ENCODE results near the gene HGF. TPM values are rescaled to one million over a fixed set of nuclear protein-coding genes. Genes with fewer than 3 reads are reported as not detected.

HGF gene
- total RNA-seq, 1 donor from 2014 or later, result 5.7 TPM

DNA sequence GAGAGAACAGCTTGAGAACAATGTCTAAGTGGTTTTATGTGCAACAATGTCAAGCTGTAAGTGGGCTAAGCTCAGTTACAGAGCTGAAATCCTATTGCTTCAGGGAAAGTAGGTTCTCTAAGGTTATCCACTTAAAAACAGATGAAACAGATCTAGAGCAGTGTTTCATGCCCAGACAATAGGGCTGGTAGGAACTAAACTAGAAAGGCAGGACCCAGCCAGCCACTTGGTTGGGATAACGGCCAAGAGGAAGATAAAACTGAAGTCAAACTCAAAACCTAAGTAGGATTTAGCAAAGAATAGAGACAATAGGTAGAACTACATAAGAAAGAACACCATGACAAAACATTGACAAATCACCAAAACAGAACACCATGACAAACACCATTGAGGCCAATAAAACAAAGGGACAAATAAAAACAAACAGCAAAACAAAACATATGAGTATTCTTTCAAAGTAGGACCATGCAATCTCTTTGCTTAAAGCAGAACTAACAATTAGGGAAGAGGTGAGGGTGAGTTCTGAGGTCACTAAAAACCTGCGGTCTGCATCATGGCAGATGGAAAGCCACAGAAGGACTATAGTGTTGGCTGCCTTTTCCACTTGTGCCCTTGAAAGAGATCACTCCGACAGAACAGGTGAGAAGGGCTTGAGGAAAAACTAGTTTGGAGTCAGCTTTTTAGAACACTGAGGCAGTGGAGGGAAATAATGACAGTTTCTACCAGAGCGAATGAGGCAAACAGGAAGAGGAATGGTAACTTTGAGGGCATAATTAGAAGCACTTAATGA, 81.0 kb downstream of the HGF start:
- DNase-seq (ENCODE audit: low spot score in 2 of 2), result no peak
- FAIRE-seq, result no peak

DNA sequence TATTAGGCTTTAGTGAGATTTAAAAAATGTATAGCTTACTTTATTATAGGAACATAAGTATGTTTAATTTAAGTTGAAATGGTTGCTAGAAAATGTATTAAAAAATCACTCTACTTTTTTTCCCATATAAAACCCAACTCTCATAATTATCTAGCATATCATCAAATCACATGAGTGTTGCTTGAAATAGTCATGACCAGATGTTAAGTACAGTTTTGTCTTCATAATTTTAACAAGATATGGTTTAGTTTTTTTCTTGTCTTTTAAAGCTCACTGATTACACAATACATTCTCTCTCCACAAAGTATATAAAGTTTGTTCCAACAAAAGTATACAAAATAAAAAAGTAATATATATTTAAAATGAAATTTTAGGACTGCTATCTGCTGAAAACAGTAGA, 82.8 kb downstream of the HGF start:
- no peak for FAIRE-seq

DNA sequence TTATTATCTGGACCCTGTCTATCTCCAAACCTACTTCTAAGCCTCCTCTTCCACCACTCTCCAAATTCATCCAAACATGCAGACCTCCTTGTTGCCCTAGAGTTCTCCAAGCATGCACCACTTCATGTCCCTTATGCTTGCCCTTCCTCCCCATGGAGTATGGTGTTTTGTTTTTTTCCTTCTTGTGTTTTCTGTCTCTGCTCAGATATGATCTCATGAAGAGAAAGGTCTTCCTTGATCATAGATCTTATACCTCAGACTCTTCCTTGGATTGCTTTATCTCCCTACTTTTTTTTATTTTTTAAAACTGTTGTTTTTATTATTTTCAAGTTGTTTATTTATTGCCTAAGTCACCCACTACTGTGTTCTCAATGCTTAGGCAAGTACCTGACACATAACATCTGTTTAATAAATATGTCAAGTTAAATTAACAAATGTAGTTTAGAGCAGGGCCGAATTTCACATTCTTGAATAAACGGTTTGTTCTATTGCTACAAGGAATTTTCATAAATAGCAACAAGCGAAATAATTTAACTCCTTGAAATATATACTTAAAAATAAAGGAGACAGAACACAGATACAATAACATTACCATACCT, 84.5 kb downstream of the HGF start:
- DNase-seq (ENCODE audit: low spot score in 2 of 2) (no peak), FAIRE-seq (no peak)

More for the DNA sequence above, 82.8 kb downstream of the HGF start:
- DNase-seq (ENCODE audit: low spot score in 2 of 2), result no peak

DNA sequence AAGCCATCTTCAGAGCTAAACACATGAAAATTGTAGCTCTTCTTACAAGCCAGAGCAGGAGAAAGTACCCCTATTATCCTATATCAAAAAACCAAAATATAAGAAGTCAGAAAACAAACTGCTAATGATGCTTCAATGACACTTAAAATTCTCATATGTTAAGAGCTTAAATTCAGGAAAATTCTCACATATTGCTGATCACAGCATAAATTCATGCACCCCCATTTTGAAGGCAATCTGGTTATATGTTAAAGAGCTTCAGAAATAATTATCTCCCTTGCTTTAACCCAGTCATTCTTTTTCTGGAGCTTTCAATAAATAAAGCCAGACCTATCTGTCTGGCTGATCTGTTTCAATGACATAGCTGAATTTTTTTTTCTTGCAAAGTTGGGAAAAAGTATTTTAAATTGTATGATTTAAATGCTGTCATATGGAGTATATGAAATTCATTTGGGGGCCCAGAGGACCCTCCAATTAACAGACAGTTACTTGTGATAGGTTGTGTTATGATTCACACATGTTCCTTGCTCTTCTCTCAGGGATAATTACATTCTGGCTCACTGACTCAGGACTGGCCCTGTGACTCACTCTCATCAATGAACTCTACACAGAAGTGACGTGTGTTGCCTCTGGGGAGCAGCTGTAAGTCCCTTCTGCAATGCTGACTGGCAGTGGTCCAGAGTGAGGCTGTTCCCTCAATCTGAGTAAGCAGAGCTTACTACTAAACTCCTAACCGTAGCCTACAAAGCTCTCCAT, 85.2 kb downstream of the HGF start:
- FAIRE-seq (no peak), DNase-seq (ENCODE audit: low spot score in 2 of 2) (peak; percentile 5 to 14)

DNA sequence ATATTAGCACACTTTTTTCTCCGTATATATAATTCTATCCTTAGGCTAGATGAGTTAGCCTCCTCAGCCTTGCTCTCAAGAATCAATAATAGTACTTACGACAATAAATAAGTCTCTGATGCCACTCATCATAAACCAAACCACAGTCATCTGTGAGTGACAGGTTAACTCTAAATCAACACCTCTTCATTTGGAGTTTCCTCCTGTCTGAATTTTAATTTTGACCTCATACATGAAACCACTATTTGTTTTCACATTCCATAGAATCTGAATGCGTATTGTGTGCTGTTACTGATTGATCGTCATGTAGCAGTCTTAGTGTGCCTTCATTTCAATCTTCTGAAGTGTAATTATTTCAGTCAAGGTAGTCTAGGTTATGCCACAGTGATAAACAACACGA, 85.8 kb downstream of the HGF start:
- FAIRE-seq (no peak), DNase-seq (ENCODE audit: low spot score in 2 of 2) (no peak)

DNA sequence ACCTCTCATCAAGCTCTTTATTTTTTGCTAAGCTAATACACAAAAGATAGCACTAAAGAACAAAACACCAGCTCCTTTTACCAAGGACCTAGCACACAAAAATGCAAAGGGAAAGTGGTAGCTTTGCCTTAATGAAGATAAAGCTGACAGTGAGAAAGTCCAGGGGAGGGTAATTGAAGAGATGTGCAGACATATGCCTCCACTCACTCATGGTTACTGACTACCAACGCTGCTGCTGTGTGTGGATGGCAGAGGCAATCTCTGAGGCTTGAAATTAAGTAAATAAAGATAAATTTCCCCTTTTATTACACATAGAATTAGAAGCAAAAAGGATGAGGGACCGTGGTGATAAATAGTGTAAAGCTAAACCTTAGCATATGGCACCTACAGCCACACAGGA, 87.0 kb downstream of the HGF start:
- FAIRE-seq, result no peak
- no peak for DNase-seq (ENCODE audit: low spot score in 2 of 2)

DNA sequence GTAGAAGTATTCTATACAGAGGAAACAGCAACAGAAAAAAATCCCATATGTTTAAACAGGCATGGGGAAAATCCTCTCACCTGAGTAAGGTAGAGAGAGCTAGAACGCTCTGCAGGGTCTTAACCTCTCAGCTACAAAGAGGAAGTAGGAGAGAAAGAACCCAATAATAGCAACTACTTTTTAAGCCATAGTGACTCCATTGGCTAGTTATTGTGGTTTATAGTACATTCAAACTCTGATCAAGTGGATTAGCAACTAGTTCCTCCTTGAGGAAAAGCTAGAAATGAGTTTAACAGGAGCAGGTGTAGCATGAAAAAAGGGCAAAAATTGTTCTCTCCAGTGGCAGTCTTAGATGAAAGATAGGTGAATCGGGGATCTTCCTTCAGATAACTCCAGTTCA, 89.7 kb downstream of the HGF start:
- DNase-seq (ENCODE audit: low spot score in 2 of 2) (no peak), FAIRE-seq (no peak)

DNA sequence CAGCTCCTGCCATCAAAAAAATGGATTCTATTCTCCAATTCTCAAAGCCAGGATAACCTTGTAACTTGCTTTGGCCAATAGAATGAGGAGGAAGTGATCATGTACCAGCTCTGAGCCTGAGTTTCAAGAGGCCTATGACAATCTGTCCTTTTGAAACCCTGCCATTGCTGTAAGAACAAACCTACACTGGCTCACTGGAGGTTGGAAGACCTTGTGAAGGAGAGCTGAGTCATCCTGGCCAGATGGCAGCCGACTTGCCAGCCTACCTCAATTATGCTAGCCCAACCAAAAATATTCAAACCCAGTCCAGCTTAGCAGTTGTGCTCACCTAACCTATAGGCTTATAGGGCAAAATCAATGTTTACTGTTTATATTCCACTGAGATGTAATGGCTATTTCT, 93.0 kb downstream of the HGF start:
- no peak for FAIRE-seq
- no peak for DNase-seq (ENCODE audit: low spot score in 2 of 2)

DNA sequence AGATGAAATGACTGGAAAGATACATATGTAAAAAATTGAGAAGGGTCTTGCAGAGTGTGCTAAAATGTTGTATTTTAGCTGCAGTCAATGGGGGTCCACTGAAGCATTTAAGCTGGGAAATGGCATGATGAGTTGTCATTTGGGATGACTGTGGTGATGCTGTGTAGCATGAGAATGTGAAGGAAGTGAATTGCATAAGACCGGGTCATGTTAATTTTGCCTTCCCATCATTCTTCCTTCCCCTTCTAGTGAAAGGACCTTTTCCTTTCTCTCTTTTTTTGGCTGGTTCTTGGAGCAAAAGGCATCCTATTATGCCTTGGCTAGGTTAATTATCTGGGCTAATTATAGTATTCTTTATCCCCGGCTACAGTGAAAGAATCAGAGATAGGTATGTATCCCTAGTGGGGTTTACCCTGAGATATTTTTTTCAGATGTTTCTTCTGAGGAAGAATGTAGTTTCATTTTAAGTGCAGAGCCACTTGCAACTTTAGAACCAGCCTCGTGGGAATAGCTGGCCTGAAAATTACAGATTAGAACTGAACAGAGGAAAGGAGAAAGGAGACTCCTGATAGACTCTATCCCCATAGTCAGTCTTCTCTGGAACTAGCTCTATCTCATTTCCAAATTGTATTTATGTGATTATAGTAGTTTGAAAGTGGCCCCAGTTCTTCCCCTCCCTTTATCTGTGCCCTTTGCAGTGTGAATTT, 93.6 kb downstream of the HGF start:
- no peak for FAIRE-seq
- DNase-seq (ENCODE audit: low spot score in 2 of 2), result no peak

DNA sequence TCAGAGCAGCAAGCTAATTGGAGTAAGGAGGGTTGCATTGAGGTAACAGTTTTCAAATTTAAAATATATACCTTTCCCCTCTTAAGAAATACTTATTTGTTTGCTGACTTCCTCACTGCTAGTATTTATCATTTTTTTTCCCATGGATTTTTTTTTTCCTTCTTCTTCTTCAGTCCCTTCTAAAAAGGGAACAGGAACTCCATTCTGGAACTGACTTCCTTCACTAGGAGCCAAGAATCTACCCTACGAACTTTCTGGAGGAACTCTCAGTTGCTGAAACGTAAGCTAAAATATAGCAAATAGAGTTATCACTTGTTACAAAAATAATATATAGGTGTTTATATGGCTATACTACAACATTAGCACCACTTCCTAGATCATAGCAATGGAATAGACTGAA, 95.4 kb downstream of the HGF start:
- FAIRE-seq (no peak), DNase-seq (ENCODE audit: low spot score in 2 of 2) (no peak)

DNA sequence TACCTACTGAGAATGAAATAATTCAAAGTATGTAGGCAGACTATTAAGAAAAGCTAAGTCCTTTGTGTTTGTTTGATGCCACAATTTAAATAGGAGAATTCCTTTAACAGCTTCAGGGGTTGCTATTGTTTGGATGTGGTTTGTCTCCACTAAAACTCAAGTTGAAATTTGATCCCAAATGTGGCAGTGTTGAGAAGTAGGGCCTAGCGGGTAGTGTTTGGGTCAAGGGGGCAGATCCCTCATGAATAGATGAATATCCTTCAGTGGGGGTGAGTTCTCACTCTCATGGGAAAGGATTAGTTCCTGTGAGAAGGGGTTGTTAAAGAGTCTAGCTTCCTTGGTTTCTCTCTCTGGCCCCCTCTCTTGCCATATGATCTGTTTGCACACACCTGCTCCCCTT, 97.0 kb downstream of the HGF start:
- DNase-seq (ENCODE audit: low spot score in 2 of 2) (no peak), FAIRE-seq (no peak)

DNA sequence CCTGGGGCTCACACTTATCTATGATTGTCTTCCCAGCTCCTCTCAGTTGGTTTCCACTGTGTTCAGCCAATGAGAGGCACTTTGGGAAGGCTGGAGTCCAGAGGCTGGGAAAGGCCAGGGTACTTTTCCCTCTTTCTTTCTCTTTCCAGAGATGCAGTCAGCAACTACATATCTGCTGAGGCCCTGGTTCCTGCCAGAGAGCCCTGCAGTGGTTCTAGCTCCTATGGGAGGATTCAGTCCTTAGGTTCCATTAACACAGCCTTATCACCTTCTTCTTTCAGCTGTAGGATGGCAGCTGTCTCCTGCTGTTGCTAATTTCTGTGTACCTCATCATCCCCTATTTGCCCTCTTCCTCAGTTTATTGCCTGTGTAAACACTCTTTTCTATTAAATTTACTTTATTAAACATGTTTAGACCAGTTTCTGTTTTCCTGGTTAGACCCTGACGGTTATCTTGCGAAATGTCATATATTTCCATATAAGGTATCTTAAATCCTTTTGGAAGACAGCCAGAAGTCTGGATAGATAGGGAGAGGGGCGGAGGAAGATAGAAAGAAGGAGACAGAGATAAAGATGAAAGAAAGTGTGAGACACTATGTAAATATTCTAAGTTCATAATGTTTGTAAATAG, 100.3 kb downstream of the HGF start:
- no peak for FAIRE-seq
- no peak for DNase-seq (ENCODE audit: low spot score in 2 of 2)

DNA sequence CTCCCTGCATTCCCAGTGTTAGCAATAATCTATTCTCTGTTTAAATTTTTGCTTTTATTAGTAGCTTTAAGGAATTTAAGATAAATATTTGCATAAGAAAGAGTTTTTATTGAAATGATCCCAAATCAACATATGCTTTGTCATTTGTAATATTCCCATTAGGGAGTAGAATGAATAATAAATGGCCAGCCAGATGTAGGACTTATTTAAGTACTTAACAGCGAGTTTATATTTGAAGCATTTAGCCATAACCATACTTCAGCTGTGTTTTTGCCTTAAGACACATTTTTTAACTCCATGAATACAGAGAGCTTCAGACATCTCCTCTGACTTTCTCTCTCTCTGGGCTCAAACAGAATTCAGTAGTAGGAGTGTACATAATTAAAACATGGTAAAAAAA, 103.6 kb downstream of the HGF start:
- no peak for FAIRE-seq
- no peak for DNase-seq (ENCODE audit: low spot score in 2 of 2)

DNA sequence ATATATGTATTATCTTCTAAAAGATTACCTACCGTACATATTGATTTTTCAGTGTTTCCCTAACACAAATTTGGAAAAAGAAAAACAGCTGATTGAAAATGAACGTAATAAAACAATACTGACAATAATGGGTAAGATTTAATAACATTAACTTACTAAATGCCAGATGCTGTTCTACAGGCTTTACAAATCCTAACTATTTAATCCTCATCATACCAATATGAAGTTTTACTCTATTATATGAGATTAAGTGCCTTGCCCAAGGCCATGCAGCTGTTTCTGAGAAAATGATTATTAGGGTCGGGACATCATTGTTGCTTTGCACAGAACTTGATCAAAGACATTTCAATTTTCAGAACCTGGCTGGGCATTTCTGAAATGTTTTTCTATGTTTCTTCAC, 104.6 kb downstream of the HGF start:
- FAIRE-seq (no peak), DNase-seq (ENCODE audit: low spot score in 2 of 2) (no peak)

DNA sequence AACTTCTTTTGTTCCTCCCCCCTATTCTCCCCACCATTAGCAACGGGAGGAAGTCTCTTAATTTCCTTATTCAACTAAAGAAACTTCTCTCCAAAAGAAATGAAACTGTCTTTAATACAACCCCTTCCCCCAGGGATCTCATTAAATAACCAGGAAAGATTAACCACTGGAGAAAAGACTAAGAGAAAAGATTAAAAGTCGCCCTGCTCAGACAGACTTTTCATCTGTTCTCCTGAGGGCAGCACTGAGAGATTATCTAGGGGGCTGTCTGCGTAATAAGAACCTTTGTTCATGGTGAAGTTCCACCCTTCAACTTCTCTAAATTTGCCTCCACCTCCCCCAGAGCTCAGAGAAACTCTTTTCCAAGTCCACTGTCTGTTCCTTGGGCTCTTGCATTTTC, 105.5 kb downstream of the HGF start:
- FAIRE-seq (no peak), DNase-seq (ENCODE audit: low spot score in 2 of 2) (no peak)

DNA sequence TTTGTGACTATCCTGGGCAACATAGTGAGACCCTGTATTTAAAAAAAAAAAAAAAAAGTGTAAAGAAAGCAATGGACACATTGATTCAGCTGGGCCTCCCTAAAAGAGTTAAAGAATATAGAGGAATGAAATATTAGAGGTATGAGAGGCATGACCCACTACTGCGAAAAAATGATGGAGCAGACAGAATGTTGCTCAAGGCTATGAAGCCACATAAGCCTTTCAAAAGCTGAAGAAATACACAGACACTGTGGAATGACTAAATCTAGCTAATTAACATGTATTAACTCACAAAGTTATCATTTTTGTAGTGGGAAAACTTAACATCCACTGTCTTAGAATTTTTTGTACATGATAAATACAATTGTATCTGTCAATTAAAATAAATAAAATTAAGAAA, 107.3 kb downstream of the HGF start:
- FAIRE-seq (no peak), DNase-seq (ENCODE audit: low spot score in 2 of 2) (no peak)

DNA sequence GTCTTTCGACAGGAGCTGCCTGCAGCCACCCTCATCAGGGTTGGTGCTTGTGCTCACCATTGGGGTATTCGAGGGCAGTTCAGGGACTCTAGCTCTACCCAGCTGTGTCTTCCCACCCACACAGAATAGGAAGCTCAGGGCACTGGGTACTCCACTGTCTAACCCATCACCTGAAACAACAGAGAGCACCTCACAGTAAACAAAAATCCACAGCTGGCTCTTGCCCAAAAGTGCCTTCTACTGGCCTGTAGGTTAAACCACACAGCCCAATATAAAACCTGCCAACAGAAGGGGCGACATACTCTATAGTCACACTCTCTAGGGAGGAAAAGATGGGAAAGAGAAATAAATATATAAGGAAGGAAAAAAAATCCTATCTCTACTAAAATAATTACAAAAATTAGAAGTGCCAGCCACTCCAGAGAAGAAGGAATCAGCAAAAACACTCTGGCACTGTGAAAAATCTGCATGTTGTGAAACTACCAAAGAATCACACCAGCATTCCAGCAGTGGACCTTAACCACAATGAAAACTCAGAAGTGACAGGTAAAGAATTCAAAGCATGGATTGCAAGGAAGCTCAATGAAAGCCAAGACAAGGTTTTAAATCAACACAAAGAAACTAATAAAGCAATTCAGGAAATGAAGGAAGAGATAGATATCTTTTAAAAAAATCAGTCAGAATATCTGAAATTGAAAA, 110.0 kb downstream of the HGF start:
- DNase-seq (ENCODE audit: low spot score in 2 of 2) (no peak), FAIRE-seq (no peak)

DNA sequence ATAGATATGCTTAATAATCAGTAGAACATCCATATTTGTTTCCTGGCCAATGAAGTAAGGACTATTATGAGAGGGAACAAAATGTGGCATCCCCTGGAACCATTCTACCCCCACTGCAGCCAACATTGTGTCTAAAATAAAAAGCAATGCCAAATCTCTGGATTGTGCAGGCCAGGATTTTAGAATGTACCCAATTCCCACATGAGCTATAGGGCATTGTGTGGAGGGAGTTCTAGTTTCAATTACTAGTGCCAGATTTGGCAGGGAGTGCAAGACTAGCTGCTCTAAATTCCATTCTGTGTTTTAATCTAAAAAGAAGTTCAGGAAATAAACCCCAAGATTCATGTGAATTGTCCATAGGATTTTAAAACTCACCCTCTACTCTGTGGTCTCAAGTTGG, 112.3 kb downstream of the HGF start:
- DNase-seq (ENCODE audit: low spot score in 2 of 2), result no peak
- no peak for FAIRE-seq

DNA sequence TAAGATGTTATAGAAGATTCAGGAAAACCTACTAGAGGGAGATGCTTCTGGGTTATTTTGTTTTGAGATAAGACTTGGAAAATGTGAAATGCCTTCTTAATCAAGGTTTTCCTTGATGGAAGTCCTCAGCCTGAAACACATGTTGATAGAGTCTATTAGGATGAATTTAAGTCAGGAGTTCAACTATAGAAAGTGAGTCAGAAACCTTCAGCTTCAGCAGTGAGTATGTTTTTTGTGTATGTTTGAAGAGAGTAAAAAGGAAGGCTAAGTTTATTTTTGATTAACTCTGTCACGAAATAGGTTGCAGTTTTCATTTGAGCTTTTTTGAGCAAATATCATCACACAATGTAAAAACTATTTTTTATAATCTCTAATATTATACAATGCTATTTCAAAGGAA, 114.6 kb downstream of the HGF start:
- DNase-seq (ENCODE audit: low spot score in 2 of 2) (no peak), FAIRE-seq (no peak)

DNA sequence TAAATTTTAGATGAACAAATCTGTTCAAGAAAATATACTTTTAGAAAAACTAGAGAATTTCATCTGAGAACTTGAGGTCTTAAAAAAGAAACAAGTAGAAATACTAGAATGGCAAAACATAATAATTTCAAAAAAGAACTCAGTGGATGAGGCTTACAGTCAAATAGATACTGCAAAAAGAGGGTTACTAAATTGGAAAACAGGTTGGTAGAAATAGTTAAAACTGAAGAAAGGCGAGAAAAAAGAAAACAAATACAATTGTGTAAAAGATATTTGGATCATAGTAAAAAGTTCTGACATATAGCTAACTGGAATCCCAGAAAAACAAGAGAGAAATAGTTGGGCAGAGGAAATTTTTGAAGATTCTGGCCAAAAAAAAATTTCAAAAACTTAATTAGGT, 117.6 kb downstream of the HGF start:
- FAIRE-seq (no peak), DNase-seq (ENCODE audit: low spot score in 2 of 2) (no peak)

All from frontal cortex (tissue), 4 donors.